Activated effector memory CD4-positive, alpha-beta T cell treated with Interleukin-2 at 50 U/mL for 16 hours (primary cell): ENCODE measurements around the gene SLC5A3.
A peak's percentile ranks its signal among the peaks of the same experiment; 100 is the strongest.

ENCODE experiments used
- DNase-seq: peaks from one replicate; pipeline ENCODE4 v3.0.0-alpha.2; 2020

SLC5A3 gene

DNA sequence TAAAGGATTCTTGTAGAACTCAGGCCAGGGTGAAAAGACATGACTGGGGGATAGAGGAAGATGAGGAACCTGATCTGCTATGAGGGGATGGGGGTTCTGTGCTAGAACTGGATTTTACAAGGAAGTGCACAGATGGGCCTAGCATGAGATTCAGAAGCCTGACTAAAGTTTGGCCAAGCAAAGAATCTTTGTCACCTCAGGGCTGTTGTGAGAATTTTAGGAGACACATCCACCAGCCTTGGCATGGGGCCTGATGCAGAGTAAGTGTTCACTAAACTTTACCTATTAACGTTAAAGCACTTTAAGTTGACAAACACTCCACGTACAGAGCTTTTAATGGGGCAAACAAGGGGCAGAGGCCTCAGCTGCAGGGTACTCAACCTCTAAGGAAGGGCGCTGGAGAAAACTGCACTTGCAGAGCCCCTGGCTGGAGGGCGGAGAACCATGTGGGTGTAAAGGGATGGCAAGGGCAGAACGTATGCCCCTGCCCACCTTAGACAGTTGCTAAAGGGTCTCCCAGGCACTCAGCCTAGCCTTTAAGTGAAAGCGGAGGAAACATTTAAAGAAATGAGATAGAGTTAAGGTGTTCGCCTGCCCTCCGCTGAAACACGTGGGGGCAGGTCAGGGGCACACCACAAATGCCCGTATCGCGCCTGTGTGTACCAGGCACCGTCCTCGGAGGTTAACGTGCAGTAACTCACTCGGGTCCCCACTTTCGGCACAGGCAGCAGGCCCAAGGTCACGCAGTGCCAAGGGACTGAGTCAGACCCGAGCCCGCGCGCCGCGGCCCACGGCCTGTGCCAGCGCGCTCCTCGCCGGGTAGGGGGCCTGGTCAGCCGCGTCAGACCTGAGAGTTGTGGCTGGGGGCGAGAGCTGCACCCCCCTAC, 990 bp upstream of the SLC5A3 start:
- no peak for DNase-seq

DNA sequence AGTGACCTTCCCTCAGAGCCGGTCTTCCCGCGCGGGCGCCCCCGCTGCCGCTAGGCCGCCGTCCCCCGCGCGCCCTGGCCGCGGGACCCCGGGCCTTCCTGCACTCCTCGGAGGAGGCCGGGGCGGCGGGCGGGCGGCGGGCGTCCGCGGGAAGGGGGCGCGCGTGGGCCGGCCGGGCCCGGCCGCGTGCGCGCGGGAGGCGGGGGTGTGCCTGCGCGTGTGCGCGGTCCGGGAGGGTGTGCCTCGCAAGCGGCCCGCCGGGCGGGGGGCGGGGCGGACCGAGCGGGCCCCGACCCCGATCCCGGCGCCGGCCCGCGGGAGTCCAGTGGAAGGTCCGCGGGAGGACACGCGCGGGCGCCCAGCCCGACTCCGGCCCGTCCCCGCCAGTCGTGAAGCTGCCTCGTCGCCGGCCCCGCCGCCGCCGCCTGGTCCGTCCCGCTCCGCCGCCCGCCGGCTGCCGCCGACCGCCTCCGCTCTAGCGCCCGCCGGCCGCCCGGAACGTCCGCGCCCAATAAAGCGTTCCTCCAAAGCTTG, 438 bp downstream of the SLC5A3 start:
- peak; percentile 44 for DNase-seq

DNA sequence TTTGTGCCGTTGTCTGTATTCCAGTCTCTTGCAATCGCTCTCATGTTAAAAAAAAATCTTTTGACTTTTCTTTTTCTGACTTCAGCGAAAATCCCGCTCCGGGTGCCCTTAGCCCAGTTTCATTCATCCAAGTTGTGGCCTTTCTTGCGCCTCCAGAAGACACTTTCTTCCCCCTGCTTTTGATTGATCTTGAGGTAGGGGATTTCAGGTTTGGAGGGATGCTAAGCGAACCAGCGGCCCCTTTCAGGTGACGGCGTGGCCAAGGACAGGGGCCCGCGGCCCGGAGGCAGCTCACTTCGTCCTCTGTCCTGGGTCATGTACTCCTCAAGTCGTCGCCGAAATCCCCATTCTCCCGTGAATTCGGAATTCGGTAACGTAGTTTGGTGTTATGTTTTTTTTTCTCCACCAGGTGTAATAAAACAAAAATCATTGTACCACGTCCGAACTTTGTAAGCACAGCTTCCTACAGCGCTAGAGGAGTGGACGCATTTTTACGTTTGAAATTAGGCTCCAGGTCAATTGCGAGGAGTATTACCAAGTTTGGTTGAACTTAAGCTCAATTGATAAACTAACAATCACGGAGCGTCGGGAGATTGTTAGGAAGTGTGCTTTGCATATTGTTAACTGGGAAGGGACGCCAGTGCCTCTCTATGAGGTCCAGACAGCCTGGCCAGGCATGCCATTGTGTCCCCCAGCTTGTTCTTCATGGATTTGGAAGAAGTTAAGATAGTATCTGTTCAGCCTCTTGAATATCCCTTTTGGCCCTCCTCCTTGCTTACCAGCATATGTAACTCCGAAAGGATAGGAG, 1.1 kb downstream of the SLC5A3 start:
- no peak for DNase-seq

DNA sequence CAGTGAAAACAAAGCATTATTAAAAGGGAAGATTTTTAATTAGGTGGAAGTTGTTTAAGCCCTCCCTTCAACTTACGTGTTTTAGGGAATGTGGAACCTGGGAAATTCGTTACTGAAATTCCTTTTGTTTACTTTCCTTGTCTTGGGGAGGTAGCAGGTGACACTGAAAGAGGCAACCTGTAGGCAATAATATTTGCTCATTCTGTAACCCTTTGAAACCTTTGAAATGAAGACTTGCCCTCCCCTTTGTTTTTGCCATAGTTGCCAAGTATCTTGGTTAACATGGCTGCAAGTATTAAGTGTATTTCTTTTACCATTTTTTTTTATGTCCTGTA, 1.7 kb downstream of the SLC5A3 start:
- DNase-seq: no peak

DNA sequence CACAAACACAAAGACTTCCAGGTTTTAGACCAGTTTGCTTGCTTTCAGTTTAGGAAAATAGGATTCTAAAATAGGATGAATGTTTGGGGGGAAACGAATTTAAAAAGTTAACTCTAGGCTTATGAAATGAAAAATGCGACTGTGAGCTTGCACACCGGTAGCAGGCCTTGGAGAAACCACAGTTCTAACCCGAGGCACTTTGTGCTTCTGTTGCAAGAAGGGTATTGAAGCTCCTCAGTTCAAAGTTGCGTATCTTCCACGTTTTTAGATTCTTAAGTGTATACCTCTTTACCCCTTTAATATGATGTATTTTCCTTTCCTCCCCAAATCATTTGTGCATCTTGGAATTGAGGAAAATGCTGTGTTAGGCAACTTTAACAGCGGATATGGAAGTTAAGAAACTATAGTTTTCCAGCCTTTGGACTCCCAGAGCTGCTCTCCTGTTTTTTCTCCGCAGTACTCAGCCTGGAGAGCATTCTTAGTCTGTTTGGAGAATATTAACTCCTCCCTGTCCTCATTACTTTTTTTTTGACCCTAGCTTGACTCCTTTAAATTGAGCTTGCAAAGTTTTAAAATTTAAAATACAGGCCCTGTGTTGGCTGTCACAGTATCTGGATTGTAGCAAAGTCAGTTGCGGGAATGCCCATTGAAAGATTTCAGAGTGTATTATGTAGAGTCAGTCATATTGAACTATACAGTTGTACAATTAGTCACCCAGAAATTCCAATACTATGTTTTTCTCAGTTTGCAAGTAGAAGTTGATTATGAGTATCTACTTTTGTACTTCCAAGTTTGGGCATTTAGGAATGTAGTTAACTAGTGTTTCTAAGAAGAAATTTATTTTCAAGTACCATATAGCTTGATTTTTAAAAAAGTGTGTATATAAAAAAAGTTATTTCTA, 2.6 kb downstream of the SLC5A3 start:
- no peak for DNase-seq

DNA sequence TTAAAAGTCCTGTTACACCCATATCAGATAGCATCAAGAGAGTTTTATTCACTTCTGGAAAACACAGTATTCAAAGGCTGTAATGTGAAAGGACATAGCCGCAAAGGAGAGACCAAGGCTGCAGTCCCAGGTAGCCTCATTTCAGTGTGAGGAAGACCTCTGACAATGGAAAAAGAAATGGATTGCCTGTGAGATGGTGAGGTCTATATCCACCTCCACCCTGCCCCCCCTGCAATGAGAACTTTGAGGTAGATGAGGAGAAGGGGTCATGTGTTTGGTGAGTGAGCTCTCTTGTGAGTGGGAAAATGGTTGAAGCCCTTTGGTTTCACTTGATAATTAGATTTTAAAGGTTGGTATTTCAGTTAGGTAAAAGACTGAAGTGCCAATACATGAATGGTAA, 3.5 kb downstream of the SLC5A3 start:
- no peak for DNase-seq

DNA sequence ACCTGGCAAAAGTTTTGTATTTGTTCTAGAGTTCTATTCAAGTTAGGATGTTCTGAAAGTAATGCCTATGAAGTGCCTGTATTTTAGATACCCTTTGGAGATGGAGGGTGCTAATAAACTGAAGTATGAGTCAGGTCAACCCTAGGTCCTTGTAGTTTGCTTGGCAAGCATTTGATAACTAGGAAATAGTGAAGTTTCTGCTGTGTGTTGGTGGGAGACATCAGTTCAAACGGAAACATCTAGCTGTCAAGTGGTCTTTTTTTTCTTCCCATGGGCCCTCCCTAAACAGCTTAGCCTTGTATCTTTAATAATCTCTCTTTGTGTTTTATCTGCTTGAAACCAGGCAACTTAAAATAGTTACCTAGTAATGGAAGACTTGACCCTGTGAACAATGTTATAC, 4.5 kb downstream of the SLC5A3 start:
- no peak for DNase-seq

DNA sequence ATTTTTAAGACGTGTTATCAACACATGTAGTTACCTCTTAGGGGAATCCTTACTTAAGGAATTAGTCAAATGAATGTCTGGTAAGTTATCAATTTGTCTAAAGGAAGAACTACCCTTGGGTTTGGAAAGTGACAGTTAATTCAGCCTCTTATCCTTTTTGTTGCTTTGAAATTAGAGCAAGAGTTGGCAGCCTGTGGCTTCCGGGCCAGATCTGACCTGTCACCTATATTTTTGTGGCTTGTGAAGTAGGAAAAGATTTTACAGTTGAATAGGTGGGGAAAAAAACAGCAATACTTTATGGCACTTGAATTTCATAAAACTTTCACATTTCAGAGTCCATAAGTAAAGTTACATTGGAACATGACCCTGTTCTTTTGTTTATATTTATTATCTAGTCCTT, 5.5 kb downstream of the SLC5A3 start:
- DNase-seq: no peak

DNA sequence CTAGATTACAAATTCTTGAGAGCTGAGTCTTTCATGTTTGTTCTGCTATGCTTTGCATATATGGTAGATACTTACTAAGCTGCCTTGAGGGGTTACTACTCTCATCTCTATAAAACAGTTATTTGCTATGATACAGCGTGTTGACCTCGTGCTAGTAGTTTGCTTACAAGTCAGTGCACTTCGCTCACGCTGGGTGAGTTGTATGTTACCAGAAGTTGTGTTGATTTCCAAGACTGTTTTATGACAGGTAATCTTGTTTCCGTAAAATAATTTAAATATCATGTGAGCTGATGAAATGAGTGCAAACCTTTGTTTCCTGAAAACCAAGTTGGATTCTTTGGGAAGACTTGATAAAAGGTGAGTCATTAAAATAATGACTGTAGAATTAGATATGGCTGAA, 7.3 kb downstream of the SLC5A3 start:
- no peak for DNase-seq

DNA sequence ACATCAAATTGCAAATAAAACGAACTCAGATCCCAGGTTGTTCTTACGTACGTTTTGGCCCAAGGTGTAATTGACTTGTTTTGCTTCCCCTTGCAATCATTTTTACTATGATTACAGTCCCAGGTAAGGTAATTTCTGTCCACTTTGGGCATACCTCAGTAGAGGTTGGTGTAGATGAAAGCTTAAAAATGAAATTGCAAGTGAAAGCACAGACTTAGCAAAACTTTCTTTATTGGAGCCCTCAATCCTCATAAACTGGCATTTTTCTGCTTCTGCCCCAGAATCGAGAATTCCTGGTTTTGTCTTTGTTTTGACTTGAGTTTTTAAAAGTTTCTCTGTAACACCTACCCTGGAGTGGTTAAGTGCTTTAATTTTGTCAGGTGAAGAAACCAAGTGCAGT, 9.4 kb downstream of the SLC5A3 start:
- DNase-seq: no peak

DNA sequence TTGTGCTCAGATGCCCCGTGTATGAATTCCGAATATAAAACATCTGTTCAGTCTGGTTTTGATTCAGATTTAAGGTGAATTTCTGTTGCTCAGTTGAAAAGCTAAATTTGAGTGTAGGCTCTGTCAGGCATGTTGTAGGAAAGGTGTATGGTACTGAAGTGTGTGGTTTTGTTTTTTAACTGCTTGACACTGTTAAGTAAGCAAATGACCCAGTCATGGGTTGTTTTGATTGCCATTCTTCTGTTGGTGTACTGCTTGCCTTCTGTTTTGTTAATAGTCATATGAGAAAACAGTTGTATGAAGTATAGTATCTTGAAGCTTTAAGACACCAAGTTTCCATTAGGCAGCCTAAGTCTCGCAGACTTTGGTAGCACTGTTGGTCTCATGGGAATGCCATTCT, 10.0 kb downstream of the SLC5A3 start:
- DNase-seq: no peak

DNA sequence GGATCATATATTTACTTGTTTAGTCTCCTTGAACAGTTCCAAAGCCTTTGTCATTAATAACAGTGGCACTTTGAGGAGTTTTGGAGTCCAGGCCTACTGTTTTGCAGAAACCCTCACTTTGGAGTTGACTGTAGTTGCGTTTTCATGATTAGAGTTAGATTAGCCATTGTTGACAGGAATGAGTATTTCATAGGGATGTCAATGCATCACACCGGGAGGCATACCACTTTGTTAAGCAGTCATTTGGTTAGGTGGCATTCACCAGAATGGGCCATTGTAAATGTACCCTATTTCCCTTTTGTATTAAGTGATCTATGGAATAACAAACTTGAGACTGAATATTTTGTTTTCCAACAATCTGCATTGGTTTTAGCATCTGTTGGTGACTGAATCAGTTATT, 11.8 kb downstream of the SLC5A3 start:
- DNase-seq: no peak

DNA sequence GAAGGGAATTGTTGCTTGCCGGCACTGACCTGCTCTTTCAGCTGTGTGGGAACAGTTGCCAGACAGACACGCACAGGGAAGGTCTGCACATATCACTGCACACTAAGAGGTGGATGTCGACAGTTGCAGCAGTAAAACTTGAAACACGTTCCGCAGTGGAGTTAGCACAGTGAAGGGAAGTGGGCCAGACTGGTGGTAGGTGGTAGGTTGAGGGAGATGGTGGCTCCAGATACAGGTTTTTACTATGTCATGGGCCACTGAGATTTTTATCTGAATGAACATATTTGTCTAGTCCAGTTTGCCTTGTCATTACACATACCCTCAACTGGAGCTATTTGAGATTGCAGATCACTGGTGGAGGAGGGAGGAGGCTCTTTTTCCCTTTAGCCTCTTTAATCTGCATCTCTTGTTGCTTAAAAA, 13.5 kb downstream of the SLC5A3 start:
- DNase-seq: no peak

DNA sequence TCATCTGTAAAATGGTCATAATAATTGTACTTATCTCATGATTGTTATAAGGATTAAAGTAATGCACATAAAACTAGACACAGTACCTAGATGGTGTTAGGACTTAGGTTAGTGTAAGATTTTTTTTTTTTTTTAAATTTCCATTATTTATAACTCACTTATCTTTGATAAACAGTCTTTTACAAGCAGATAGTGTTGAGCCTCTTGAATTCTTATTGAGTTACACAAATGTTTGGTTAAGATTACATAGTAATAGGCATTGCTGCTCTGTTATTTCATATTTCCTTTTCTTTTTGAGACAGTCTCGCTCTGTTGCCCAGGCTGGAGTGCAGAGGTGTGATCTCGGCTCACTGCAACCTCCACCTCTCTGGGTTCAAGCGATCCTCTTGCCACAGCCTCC, 15.4 kb downstream of the SLC5A3 start:
- DNase-seq: no peak

DNA sequence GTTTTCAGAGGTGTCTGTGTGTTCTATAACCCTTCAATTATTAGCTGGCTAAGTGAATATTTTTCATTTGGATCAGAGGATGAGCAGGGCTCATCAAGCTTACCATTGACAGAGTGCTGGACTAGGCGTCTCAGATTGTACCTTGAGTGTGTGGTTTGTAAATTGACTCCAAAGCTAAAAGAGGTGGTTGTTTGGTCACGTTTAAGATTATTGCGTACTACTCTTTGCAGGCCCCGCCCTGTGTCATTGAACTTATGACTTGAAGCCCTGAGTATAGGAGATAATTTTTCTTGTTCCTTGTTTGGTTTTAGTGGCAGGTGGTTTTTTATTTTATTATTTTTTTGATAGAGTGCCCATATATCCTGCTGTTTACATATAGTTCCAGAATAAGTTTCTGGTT, 17.7 kb downstream of the SLC5A3 start:
- DNase-seq: no peak

DNA sequence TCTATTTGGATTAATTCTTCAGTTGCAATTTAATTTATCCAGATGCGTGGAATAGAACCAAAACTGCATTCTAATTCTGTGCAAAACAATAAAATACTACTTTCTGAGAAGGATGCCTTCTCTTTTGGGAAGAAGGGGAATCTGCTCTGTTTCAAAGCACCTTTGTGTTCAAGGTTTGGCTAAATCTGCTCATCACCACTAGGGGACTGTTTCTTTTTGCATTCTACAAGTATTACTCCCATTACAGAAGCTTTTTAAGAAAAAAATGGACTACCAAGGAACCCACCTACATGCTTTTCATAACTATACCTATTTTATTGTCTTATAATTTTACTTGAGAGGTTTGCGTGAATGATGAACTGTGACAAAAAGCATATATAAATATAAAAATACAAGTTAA, 18.2 kb downstream of the SLC5A3 start:
- DNase-seq: no peak

DNA sequence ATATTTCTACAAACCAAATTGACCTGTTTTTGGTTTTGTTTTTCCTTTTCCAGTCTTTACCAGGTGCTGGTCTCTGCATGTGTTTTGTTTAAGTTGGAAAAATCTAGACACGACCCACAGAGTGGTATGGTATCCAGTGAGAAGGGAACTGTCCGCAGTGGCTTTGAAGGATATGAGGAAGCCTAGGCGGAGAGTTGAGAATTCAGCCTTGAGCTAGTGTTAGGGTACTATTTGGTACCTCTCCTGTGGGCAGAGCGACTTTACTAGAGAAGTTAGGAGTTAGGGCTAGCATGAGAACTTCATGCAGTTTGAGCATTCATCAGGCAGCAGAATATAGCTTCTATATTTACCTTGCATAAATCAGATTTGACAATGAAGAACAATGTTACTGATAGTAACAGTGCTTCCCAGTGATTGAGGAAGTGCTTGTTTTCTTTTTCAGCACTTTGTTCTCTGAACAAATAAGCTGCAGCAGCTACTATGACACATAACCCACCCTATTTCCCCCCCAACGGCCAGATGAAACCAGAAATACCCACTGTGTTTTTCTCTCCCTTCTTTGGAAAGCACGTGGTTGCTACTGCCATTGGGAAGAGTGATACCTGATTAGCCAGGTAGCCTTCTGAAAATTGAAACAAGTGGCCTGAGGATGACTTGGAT, 19.0 kb downstream of the SLC5A3 start:
- no peak for DNase-seq

DNA sequence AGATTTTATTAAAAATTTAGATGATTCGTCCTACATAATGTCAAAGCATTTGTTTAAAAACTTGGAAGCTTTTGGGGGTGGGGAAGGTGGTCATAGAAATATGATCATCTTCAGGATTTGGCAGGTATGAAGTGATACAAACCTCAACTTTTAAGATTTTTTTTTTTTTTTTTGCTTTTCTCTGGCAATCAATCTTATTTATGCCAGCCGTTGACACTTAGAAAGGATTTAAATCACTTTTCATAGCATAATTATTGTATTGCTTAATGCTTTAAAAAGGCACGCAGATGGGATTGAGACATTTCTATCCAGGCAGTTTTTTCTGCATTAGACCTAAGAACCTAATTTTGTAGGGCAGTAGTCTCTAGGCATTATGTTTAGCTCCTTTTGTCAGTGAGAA, 19.7 kb downstream of the SLC5A3 start:
- DNase-seq: no peak

DNA sequence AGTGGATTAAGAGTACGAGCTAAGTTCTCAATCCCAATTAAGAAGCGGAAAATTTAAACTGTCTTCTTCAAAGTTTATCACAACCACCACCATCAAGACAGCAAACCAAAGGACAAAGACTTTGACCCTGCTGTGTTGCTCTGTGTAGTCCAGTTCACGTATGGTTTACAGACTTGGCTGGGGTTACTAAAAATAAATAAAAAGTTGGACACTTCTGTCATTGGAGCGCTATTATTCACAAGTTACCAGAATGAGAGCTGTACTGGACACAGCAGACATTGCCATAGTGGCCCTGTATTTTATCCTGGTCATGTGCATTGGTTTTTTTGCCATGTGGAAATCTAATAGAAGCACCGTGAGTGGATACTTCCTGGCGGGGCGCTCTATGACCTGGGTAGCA, 21.6 kb downstream of the SLC5A3 start:
- no peak for DNase-seq

DNA sequence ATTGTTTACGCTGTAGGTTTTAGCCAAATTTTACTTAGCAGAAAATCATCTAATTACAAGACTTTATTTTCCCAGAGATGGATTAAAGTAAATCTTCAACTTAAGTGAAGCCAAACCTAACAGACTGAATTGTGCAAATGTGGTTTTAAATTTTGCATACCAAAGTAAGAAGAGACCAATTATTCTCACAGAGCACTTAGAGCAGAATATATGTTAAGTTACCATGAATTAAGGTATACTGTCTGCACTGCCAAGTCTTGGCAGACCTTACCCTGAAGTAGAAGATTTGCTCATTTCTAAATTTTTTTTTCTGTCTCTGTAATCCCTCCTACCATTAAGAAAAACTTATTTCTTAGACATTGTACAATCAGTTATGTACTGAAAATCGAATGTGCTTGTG, 24.1 kb downstream of the SLC5A3 start:
- no peak for DNase-seq

DNA sequence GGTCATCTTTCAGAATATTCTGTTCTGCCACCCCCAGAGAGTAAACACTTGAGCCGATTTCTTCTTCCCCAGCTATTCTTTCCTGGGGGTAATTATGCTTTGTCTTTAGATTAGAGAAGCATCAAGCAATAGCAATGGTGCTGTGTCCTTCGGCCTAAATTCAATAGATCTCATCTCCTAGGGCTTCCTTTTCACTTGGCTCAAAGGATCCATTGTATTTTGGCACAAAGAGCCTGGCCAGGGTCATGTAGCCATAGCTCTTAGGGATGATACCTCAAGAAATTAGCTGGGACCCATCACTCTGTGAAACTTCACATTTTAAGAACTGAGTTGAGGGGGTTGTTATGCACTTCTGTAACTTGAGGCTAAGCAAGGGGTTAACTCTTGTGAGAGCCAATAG, 27.0 kb downstream of the SLC5A3 start:
- DNase-seq: no peak

DNA sequence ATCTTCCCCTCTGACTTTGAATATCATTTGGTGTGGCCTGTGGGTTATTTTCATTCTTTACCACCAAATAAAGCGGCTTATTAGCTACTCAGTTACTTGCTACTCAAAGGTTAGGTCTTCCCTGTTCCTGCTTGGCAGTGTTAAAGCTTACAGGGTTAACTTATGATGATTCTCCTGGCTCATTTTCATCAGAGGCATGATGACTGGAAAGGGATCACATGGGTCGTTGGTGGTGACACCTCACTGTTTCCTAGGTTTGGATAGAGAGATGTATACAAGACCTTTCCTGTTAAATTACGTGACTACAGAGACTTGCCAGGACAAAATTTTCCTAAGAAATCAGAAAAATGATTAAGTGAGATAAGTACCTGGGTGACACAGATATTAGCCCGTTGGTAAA, 27.4 kb downstream of the SLC5A3 start:
- DNase-seq: no peak
